Measurements from ENCODE around the gene RUNX2.
A peak's percentile ranks its signal among the peaks of the same experiment; 100 is the strongest.

The RUNX2 gene

DNA sequence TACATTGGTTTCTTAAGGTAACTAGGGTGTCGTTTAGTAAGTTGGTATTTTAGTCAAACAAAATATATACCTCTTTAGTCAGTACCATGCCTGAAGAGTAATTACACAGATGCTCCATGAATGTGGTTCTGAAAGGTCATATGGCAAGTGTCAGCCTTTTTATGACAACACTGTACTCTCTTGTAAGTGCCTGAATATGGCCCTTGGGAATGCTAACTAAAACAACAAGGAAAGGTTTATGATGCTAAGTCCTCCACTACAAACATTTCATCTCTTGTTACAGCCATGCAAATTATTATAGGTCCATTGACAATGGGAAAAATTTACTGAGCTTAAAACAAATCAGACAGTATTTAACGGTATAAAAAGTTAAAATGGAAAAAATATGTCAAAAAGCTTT, 88.6 kb downstream of the RUNX2 start:
- H3K4me3 ChIP-seq (ENCODE audit: low read depth, low read length), result no peak overlapping the region
- no peak for DNase-seq (ENCODE audit: low read depth)
- no peak for TF ChIP-seq MYC (IDR thresholded peaks at IDR 0.05; ENCODE audit: low read depth, low read length)
- TF ChIP-seq, protein P1, sequence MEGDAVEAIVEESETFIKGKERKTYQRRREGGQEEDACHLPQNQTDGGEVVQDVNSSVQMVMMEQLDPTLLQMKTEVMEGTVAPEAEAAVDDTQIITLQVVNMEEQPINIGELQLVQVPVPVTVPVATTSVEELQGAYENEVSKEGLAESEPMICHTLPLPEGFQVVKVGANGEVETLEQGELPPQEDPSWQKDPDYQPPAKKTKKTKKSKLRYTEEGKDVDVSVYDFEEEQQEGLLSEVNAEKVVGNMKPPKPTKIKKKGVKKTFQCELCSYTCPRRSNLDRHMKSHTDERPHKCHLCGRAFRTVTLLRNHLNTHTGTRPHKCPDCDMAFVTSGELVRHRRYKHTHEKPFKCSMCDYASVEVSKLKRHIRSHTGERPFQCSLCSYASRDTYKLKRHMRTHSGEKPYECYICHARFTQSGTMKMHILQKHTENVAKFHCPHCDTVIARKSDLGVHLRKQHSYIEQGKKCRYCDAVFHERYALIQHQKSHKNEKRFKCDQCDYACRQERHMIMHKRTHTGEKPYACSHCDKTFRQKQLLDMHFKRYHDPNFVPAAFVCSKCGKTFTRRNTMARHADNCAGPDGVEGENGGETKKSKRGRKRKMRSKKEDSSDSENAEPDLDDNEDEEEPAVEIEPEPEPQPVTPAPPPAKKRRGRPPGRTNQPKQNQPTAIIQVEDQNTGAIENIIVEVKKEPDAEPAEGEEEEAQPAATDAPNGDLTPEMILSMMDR (IDR thresholded peaks at IDR 0.05; ENCODE audit: low read depth, low read length), result no peak
- TF ChIP-seq POLR2A (IDR thresholded peaks at IDR 0.05; ENCODE audit: extremely low read depth, insufficient read length), result no peak
- TF ChIP-seq, protein P2, sequence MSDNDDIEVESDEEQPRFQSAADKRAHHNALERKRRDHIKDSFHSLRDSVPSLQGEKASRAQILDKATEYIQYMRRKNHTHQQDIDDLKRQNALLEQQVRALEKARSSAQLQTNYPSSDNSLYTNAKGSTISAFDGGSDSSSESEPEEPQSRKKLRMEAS (IDR thresholded peaks at IDR 0.05; ENCODE audit: low read depth, low read length), result no peak

DNA sequence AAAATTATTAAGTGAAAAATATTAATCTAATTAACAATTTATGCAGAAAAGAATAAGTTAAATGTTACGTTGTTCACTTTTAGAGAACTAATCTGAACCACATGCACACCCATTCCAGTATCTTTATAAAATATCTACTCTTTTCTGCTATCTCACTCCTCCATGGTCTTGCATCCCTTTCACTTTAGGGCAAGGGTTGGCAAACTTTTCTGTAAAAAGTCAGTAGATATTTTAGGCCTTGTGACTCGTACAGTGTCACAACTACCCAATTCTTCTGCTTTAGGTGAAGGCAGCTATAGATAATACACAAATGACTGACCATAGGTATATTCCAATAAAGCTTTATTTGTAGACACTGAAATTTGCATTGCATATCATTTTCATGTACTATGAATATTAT, 89.3 kb downstream of the RUNX2 start:
- TF ChIP-seq, protein P2 (IDR thresholded peaks at IDR 0.05; ENCODE audit: low read depth, low read length), result no peak
- TF ChIP-seq, protein P1 (IDR thresholded peaks at IDR 0.05; ENCODE audit: low read depth, low read length), result no peak
- no peak for TF ChIP-seq POLR2A (IDR thresholded peaks at IDR 0.05; ENCODE audit: extremely low read depth, insufficient read length)
- TF ChIP-seq MYC (IDR thresholded peaks at IDR 0.05; ENCODE audit: low read depth, low read length), result no peak
- no peak overlapping the region for H3K4me3 ChIP-seq (ENCODE audit: low read depth, low read length)
- DNase-seq (ENCODE audit: low read depth), result peak; percentile 67

DNA sequence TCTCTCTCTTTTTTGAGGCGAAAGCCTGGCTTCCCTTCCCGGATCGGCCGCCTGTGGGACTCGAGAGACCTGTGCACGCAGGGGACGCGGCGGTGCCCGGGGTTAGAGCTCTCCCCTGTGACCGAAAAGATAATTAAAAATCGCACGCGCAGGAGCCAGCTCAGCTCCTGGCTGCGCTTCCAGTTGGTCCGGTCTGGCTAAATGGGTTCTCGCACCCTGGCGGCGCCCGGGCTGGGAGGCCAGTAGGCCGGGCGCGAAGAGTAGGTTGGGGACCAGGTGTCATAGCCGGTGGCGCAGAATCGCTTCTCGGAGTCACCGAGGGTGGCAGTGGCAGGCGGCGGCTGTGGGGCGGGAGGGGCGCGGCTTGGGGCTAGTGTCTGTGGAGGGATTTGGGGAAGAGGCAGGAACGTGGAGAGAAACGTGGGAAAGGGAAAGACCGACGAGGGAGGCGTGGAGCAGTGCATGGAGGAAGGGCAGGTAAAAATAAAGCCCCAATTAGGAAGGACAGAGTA, 91.5 kb downstream of the RUNX2 start:
- TF ChIP-seq, protein P2 (IDR thresholded peaks at IDR 0.05; ENCODE audit: low read depth, low read length), result no peak
- no peak for TF ChIP-seq POLR2A (IDR thresholded peaks at IDR 0.05; ENCODE audit: extremely low read depth, insufficient read length)
- TF ChIP-seq, protein P1 (IDR thresholded peaks at IDR 0.05; ENCODE audit: low read depth, low read length), result peak; percentile 20
- DNase-seq (ENCODE audit: low read depth), result peak; percentile 89
- peak overlapping the region; percentile 69 for H3K4me3 ChIP-seq (ENCODE audit: low read depth, low read length)

DNA sequence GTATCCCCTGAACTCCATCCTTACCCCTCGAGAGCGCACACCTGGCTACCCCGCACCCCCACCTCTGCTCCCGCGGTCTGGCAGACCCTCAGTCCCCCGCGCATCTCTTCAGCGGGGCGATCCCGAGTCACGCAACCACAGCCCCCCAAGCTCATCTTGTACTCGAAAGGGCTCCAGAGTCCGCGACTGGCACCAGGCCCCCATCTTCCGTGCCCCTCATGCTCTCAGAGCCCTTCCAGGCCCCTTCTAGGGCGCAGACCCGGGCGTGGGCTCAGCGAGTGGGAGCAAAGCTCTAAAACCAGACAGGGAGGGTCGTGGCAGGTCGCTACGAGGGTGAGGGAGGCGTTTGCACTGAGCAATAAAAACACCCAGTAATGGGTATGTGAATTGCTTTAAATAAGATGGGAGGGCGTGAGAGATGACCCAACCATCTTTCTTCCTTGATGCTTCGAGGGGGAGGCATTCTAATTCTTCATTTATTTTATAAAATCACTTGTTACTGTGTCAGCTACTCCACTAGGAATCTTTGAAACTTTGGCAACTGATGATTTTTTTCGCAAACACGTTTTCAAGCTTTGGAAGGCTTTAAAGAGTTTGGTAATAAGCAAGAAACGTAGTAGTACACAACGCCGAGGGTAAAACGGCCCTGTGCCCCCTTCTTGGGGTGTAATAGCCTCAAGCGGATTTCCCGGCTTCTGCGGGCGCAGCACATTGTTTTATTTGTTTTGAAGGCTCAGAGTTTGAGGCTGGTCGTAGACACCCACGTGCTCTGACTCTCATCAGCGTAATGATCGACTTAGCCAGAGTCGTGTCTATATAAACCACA, 92.2 kb downstream of the RUNX2 start:
- DNase-seq (ENCODE audit: low read depth), result peak; percentile 82
- TF ChIP-seq, protein P1 (IDR thresholded peaks at IDR 0.05; ENCODE audit: low read depth, low read length), result no peak
- TF ChIP-seq MYC (IDR thresholded peaks at IDR 0.05; ENCODE audit: low read depth, low read length) (peak; percentile 69), POLR2A (IDR thresholded peaks at IDR 0.05; ENCODE audit: extremely low read depth, insufficient read length) (no peak)
- TF ChIP-seq, protein P2 (IDR thresholded peaks at IDR 0.05; ENCODE audit: low read depth, low read length), result peak; percentile 96
- H3K4me3 ChIP-seq (ENCODE audit: low read depth, low read length), result peak overlapping the region; percentile 69

DNA sequence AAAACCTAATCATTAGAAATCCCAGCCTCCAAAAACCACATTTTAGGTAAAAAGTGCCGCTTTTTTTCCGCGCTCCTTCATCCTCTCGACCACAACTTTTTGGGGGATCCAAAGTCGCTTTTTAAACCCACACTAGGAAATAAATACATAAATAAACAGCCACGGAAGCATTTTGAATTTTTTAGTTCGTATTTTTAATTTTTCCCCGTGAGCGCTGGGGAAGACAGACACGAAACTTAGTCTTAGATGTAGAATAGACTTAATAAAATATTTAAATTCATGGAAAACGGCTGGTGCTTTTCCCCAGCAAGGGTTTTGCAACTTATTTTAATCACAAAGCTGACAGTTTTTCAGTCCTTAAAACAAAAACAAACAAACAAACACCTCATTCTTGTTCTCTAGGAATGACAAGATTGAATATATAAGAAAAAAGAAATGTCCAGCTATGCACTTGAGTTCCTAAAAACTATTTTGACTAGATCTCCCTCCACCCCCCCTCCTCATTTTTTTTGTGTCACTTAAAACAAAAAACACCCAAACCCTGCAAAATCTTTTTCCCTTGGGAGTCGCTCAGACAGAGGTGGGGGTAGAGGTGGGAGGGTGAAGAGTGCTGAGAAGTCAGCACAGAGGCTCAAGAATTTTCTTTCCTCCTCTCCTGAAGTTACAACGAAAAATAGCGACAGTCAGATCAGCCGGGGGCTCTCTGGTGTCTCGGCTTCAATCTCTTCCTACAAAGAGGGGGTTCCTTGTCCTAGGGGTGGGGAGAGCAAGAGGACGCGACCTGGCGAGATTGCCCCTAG, 93.0 kb downstream of the RUNX2 start:
- DNase-seq (ENCODE audit: low read depth), result no peak
- H3K4me3 ChIP-seq (ENCODE audit: low read depth, low read length), result peak overlapping the region; percentile 69
- no peak for TF ChIP-seq POLR2A (IDR thresholded peaks at IDR 0.05; ENCODE audit: extremely low read depth, insufficient read length)
- TF ChIP-seq, protein P2 (IDR thresholded peaks at IDR 0.05; ENCODE audit: low read depth, low read length), result no peak
- TF ChIP-seq MYC (IDR thresholded peaks at IDR 0.05; ENCODE audit: low read depth, low read length), result no peak
- TF ChIP-seq, protein P1 (IDR thresholded peaks at IDR 0.05; ENCODE audit: low read depth, low read length), result no peak

Measured in NB4 (cell line).